M059J (cell line): Measurements from ENCODE around the gene PHF23. TPM values are rescaled to one million over a fixed set of nuclear protein-coding genes. Genes with fewer than 3 reads are reported as not detected.

ENCODE experiments used
- DNase-seq: peaks from one replicate; pipeline ENCODE4 v3.0.0-alpha.2; 2012; ENCODE audit warnings: low read depth
- total RNA-seq: library from RNA; depleted of rRNA; stranded (reverse); fragments of >200 nt; shearing (Covaris generic); gene quantifications from 2 replicates; pipeline ENCODE4 v1.2.3, GENCODE V29; 2014

PHF23 gene
- total RNA-seq, 1 experiment from 2014 or later: 49.6 TPM

- peak; percentile 68 for DNase-seq
These were observed 1.4 kb downstream of the PHF23 start for GRCh38 chr17:7237761-7238419.

- DNase-seq: no peak
These were observed 1.9 kb downstream of the PHF23 start for GRCh38 chr17:7237266-7237760.

- no peak for DNase-seq
These were observed 2.4 kb downstream of the PHF23 start for GRCh38 chr17:7236808-7237207.

- peak; percentile 62 for DNase-seq
These were observed 3.3 kb downstream of the PHF23 start for GRCh38 chr17:7235693-7236665.

- peak; percentile 91 for DNase-seq
These were observed 4.9 kb downstream of the PHF23 start, which contains the start of gene DVL2 for GRCh38 chr17:7234083-7234951. DVL2 (minus strand) TSS chr17:7234517; CDS start chr17:7234262, 255 bp downstream.

GRCh38 chr17:7233701-7234082 is 5.6 kb downstream of the PHF23 start:
- no peak for DNase-seq

- no peak for DNase-seq
These were observed 7.1 kb downstream of the PHF23 start for GRCh38 chr17:7232114-7232513.

GRCh38 chr17:7229504-7229903 is 9.8 kb downstream of the PHF23 start:
- no peak for DNase-seq

- DNase-seq: no peak
These were observed 10.3 kb downstream of the PHF23 start for GRCh38 chr17:7228920-7229319.

GRCh38 chr17:7226721-7227710 is 12.2 kb downstream of the PHF23 start:
- DNase-seq: no peak

GRCh38 chr17:7225711-7226331 is 13.4 kb downstream of the PHF23 start:
- no peak for DNase-seq

GRCh38 chr17:7224661-7225111 is 14.6 kb downstream of the PHF23 start:
- DNase-seq: no peak

- no peak for DNase-seq
These were observed 15.1 kb downstream of the PHF23 start for GRCh38 chr17:7224110-7224509.

GRCh38 chr17:7223375-7223774 is 15.9 kb downstream of the PHF23 start:
- no peak for DNase-seq

GRCh38 chr17:7222972-7223292 is 16.3 kb downstream of the PHF23 start:
- DNase-seq: no peak

- no peak for DNase-seq
These were observed 16.9 kb downstream of the PHF23 start for GRCh38 chr17:7222093-7222971.

- DNase-seq: no peak
These were observed 17.8 kb downstream of the PHF23 start for GRCh38 chr17:7221278-7222092.
